H1 (cell line): ENCODE data around the gene FGFRL1. TPM values are rescaled to one million over a fixed set of nuclear protein-coding genes. Genes with fewer than 3 reads are reported as not detected.

ENCODE experiments used
- CTCF ChIA-PET: fragments of 300-600 bp; sonication (Branson Sonifier 250); formaldehyde crosslinking; loops from one replicate; lab custom pipeline; 2021; ENCODE audit not compliant: partially characterized antibody; lab: Charles Lee
- POLR2A ChIA-PET: fragments of 300-600 bp; sonication (Branson Sonifier 250); formaldehyde crosslinking; loops from one replicate; lab custom pipeline; 2021; ENCODE audit warnings: inconsistent platforms; ENCODE audit not compliant: partially characterized antibody; lab: Charles Lee
- DNase-seq, 2 experiments: peaks; one replicate each; pipeline versions ENCODE4 v3.0.0 to v3.0.0-alpha.2; 2010 to 2022; ENCODE audit warnings: low spot score in 2 of 2, low read depth in 1 of 2, mixed read lengths in 1 of 2
- FAIRE-seq: peaks from 2 replicates; lab custom pipeline; 2011; peaks lifted over from hg19 to GRCh38; lab: Jason Lieb, UNC
- H2AFZ ChIP-seq: 2 replicates; pipeline ENCODE4 v1.8.1; 2012; ENCODE audit warnings: low read length, inconsistent platforms
- H2AK5ac ChIP-seq: 2 replicates; pipeline ENCODE4 v1.6.1; 2013; ENCODE audit warnings: low read depth, low read length
- H2BK120ac ChIP-seq: replicated peaks from 2 replicates; pipeline ENCODE3; 2013; ENCODE audit warnings: low read depth, low read length, inconsistent platforms
- H2BK12ac ChIP-seq: 2 replicates; pipeline ENCODE4 v1.6.1; 2013; ENCODE audit warnings: low read depth, low read length
- H2BK15ac ChIP-seq: 2 replicates; pipeline ENCODE4 v1.6.1; 2013; ENCODE audit warnings: low read length
- H2BK20ac ChIP-seq: 2 replicates; pipeline ENCODE4 v1.6.1; 2013; ENCODE audit warnings: low read length
- H2BK5ac ChIP-seq: 2 replicates; pipeline ENCODE4 v1.6.1; 2013; ENCODE audit warnings: low read depth, low read length
- H3K14ac ChIP-seq: 2 replicates; pipeline ENCODE4 v1.6.1; 2013; ENCODE audit warnings: inconsistent platforms; ENCODE audit not compliant: insufficient read length
- H3K18ac ChIP-seq: 2 replicates; pipeline ENCODE4 v1.6.1; 2013; ENCODE audit warnings: low read length; ENCODE audit errors: extremely low read depth
- H3K23ac ChIP-seq: 2 replicates; pipeline ENCODE4 v1.6.1; 2013; ENCODE audit warnings: inconsistent platforms; ENCODE audit not compliant: insufficient read length
- H3K23me2 ChIP-seq: 2 replicates; pipeline ENCODE4 v1.6.1; 2013; ENCODE audit warnings: low read depth, low read length
- H3K27ac ChIP-seq: 2 replicates; pipeline ENCODE4 v1.6.1; 2011; ENCODE audit warnings: low read depth, low read length, inconsistent platforms
- H3K27me3 ChIP-seq, 4 experiments: replicated peaks in 1 of 4; 1 replicate in 1 of 4; 2 replicates in 3 of 4; pipeline versions ENCODE4 v1.6.1 to v1.8.1; 2011 to 2013; ENCODE audit warnings: low read length in 3 of 4, mild to moderate bottlenecking in 3 of 4, inconsistent platforms in 2 of 4, mixed read lengths in 2 of 4, moderate library complexity in 1 of 4; ENCODE audit not compliant: control insufficient read depth in 3 of 4, insufficient read depth in 3 of 4; ENCODE audit errors: extremely low read depth in 1 of 4
- H3K36me3 ChIP-seq, 4 experiments: 2 replicates each; pipeline versions ENCODE4 v1.6.1 to v1.8.1; 2011 to 2013; ENCODE audit warnings: mild to moderate bottlenecking in 4 of 4, low read length in 3 of 4, moderate library complexity in 2 of 4, control low read depth in 1 of 4, inconsistent platforms in 1 of 4; ENCODE audit not compliant: insufficient read depth in 4 of 4, control insufficient read depth in 2 of 4
- H3K4ac ChIP-seq: replicated peaks from 2 replicates; pipeline ENCODE3; 2013; ENCODE audit warnings: low read length, low read depth, mixed read lengths, inconsistent platforms; ENCODE audit not compliant: insufficient read length
- H3K4me1 ChIP-seq, 4 experiments: replicated peaks in 1 of 4; 1 replicate in 1 of 4; 2 replicates in 3 of 4; pipeline versions ENCODE4 v1.6.1 to v1.8.1; 2011 to 2013; ENCODE audit warnings: low read length in 3 of 4, inconsistent platforms in 2 of 4, mixed read lengths in 1 of 4; ENCODE audit not compliant: insufficient read depth in 4 of 4, control insufficient read depth in 3 of 4
- H3K4me2 ChIP-seq, 2 experiments: 2 replicates each; pipeline versions ENCODE4 v1.6.1 to v1.8.1; 2011 to 2013; ENCODE audit warnings: low read depth in 2 of 2, low read length in 2 of 2, control low read depth in 1 of 2, inconsistent platforms in 1 of 2, mild to moderate bottlenecking in 1 of 2; ENCODE audit not compliant: insufficient read depth in 1 of 2
- H3K4me3 ChIP-seq, 4 experiments: fragments of 200-600, 300-600 bp in 1 of 4; sonication (generic), shearing (Covaris generic), sonication (Bioruptor Twin) in 1 of 4; 2 replicates each; pipeline versions ENCODE4 v1.5.1 to v1.8.1; 2011 to 2016; ENCODE audit warnings: low read length in 4 of 4, low read depth in 3 of 4, control low read depth in 2 of 4, inconsistent platforms in 2 of 4, mild to moderate bottlenecking in 2 of 4, mixed read lengths in 1 of 4, moderate library complexity in 1 of 4; ENCODE audit not compliant: insufficient read depth in 2 of 4; ENCODE audit errors: extremely low read depth in 1 of 4
- H3K56ac ChIP-seq: replicated peaks from 2 replicates; pipeline ENCODE3; 2013; ENCODE audit warnings: low read depth, mild to moderate bottlenecking, mixed read lengths, low read length, inconsistent platforms; ENCODE audit not compliant: insufficient read length
- H3K79me1 ChIP-seq: 2 replicates; pipeline ENCODE4 v1.6.1; 2013; ENCODE audit warnings: low read depth, low read length, control low read depth
- H3K79me2 ChIP-seq, 2 experiments: 2 replicates each; pipeline versions ENCODE4 v1.6.1 to v1.8.1; 2012 to 2013; ENCODE audit warnings: low read length in 2 of 2, mild to moderate bottlenecking in 2 of 2, inconsistent platforms in 1 of 2; ENCODE audit not compliant: insufficient read depth in 2 of 2, control insufficient read depth in 1 of 2
- H3K9ac ChIP-seq, 4 experiments: replicated peaks in 1 of 4; 1 replicate in 1 of 4; 2 replicates in 3 of 4; pipeline versions ENCODE4 v1.6.1 to v1.8.1; 2011 to 2013; ENCODE audit warnings: low read depth in 3 of 4, low read length in 3 of 4, control low read depth in 2 of 4, mild to moderate bottlenecking in 2 of 4, moderate library complexity in 2 of 4, inconsistent platforms in 1 of 4; ENCODE audit errors: extremely low read depth in 1 of 4
- H3K9me3 ChIP-seq, 2 experiments: 2 replicates each; pipeline versions ENCODE4 v1.6.1 to v1.8.1; 2012 to 2013; ENCODE audit warnings: mild to moderate bottlenecking in 2 of 2, moderate library complexity in 2 of 2, control low read depth in 1 of 2, inconsistent platforms in 1 of 2, low read depth in 1 of 2, low read length in 1 of 2, mixed read lengths in 1 of 2; ENCODE audit not compliant: insufficient read depth in 2 of 2
- H4K20me1 ChIP-seq, 2 experiments: replicated peaks in 1 of 2; 2 replicates each; pipeline versions ENCODE3 to v1.8.1; 2011 to 2013; ENCODE audit warnings: inconsistent platforms in 2 of 2, low read length in 2 of 2, mild to moderate bottlenecking in 1 of 2; ENCODE audit not compliant: insufficient read depth in 2 of 2, control insufficient read depth in 1 of 2
- H4K5ac ChIP-seq: 2 replicates; pipeline ENCODE4 v1.6.1; 2013; ENCODE audit warnings: low read length, low read depth, mixed read lengths, inconsistent platforms; ENCODE audit not compliant: insufficient read length
- H4K8ac ChIP-seq: 2 replicates; pipeline ENCODE4 v1.8.0; 2013; ENCODE audit warnings: mild to moderate bottlenecking, moderate library complexity, low read length, inconsistent platforms; ENCODE audit not compliant: insufficient read depth; ENCODE audit errors: extremely low read depth
- H4K91ac ChIP-seq: replicated peaks from 2 replicates; pipeline ENCODE3; 2013; ENCODE audit warnings: low read length, mixed read lengths, inconsistent platforms; ENCODE audit not compliant: insufficient read length
- ASH2L ChIP-seq: fragments of 200-600, 300-600 bp; sonication (generic); IDR thresholded peaks from one replicate; pipeline ENCODE4 v1.7.1; 2017; ENCODE audit warnings: low read length
- BACH1 ChIP-seq: IDR thresholded peaks from 2 replicates; pipeline ENCODE4 v1.6.1; 2012; ENCODE audit warnings: low read length, improper control_type of control experiment
- EGR1 ChIP-seq: IDR thresholded peaks from 2 replicates; pipeline ENCODE4 v1.6.1; 2011; ENCODE audit warnings: low read depth, low read length, borderline replicate concordance
- EP300 ChIP-seq, 2 experiments: IDR thresholded peaks; 1 replicate in 1 of 2; 2 replicates in 1 of 2; pipeline ENCODE4 v1.6.1; 2011 to 2012; ENCODE audit warnings: low read depth in 2 of 2, low read length in 2 of 2, mild to moderate bottlenecking in 2 of 2, borderline replicate concordance in 1 of 2, inconsistent platforms in 1 of 2, moderate library complexity in 1 of 2
- EZH2 ChIP-seq: fragments of 200-600 bp; sonication (generic); IDR thresholded peaks from 2 replicates; pipeline ENCODE4 v1.7.1; 2012; ENCODE audit warnings: low read depth, mild to moderate bottlenecking, moderate library complexity, low read length, inconsistent platforms; ENCODE audit not compliant: severe bottlenecking
- GABPA ChIP-seq: IDR thresholded peaks from 2 replicates; pipeline ENCODE4 v1.6.1; 2011; ENCODE audit warnings: mild to moderate bottlenecking, low read length, moderate library complexity, borderline replicate concordance; ENCODE audit not compliant: insufficient read depth
- MAFK ChIP-seq: IDR thresholded peaks from 2 replicates; pipeline ENCODE4 v1.6.1; 2012; ENCODE audit warnings: low read depth, mild to moderate bottlenecking, improper control_type of control experiment, low read length
- POLR2A ChIP-seq, 2 experiments: IDR thresholded peaks; 1 replicate in 1 of 2; 2 replicates in 1 of 2; pipeline ENCODE4 v1.6.1; 2011; ENCODE audit warnings: low read depth in 2 of 2, low read length in 2 of 2, mild to moderate bottlenecking in 2 of 2; ENCODE audit errors: control extremely low read depth in 1 of 2
- RXRA ChIP-seq: IDR thresholded peaks from 2 replicates; pipeline ENCODE4 v1.6.1; 2011; ENCODE audit warnings: low read depth, mild to moderate bottlenecking, low read length, moderate library complexity; ENCODE audit not compliant: insufficient read depth
- SP2 ChIP-seq: IDR thresholded peaks from 2 replicates; pipeline ENCODE4 v1.6.1; 2012; ENCODE audit warnings: mild to moderate bottlenecking, low read length, inconsistent platforms
- SUZ12 ChIP-seq: fragments of 200-600 bp; sonication (generic); IDR thresholded peaks from 2 replicates; pipeline ENCODE4 v1.6.1; 2012; ENCODE audit warnings: mild to moderate bottlenecking, inconsistent platforms, low read length, moderate library complexity, mixed read lengths
- TEAD4 ChIP-seq: IDR thresholded peaks from 2 replicates; pipeline ENCODE4 v1.6.1; 2012; ENCODE audit warnings: low read depth, low read length, inconsistent platforms, mixed read lengths
- YY1 ChIP-seq: IDR thresholded peaks from 2 replicates; pipeline ENCODE4 v1.6.1; 2011; ENCODE audit warnings: low read depth, mild to moderate bottlenecking, low read length
- WGBS, 2 experiments: shearing (Covaris generic) in 1 of 2; methylation state at CpG; one replicate each; pipeline versions ENCODE4 v1.1.6 to v1.1.7; 2013 to 2015; ENCODE audit warnings: low lambda C conversion rate in 2 of 2, mixed read lengths in 2 of 2, inconsistent platforms in 1 of 2, low coverage in 1 of 2, missing lambda C conversion rate in 1 of 2; ENCODE audit not compliant: insufficient replicate concordance in 2 of 2, insufficient coverage in 1 of 2, insufficient read length in 1 of 2; ENCODE audit errors: extremely low coverage in 1 of 2, missing lambda C conversion rate in 1 of 2; 5-methylcytosine and 5-hydroxymethylcytosine counted together
- polyA plus RNA-seq, 7 experiments: library from polyadenylated mRNA; depleted of rRNA in 3 of 7; stranded (reverse) in 5 of 7; unstranded in 2 of 7; fragments of >200 nt in 5 of 7; fragments of 200-250 nt in 2 of 7; gene quantifications; 1 replicate in 5 of 7; 2 replicates in 1 of 7; 4 replicates in 1 of 7; pipeline versions ENCODE4 v1.2.1 to v1.2.3, GENCODE V29; 2011 to 2013; ENCODE audit warnings: missing spikeins in 2 of 7, mixed read lengths in 2 of 7
- total RNA-seq: library from RNA; stranded (reverse); fragmentation: NEBNext Ultra II Directional; extraction: Animal tissue kit (Norgen Biotek cat#: 25700); gene quantifications from 2 replicates; pipeline ENCODE4 v1.2.1, GENCODE V29; 2021
- TF ChIP-seq, protein P1 (sequence below): IDR thresholded peaks from 2 replicates; pipeline ENCODE4 v1.6.1; 2012; ENCODE audit warnings: inconsistent platforms

Gene FGFRL1
- total and polyA plus RNA-seq, 2 of the 8 experiments (the other 6 are each of a cell fraction or from before 2014, with no cell fraction given), result 18.9 to 34.6 TPM

DNA sequence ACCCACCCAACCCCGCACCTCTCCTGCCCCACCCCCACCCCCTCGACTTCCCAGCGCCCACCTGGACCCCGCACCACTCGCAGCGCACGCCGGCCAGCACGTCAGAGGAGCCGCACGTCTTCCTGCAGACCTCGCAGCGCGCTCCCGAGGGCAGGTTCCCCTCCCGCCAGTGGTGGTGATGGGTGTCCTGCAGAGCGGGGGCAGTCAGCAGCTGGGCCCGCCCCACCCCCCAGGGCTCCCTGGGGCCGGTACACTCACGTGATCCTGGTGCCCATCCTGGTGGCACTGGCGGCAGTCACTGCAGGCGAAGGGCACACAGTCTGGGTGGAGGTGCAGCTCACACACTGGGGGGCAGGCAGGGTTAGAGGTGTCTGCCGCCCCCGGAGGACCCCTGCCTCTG lies 43.2 kb upstream of the FGFRL1 start:
- H2AK5ac ChIP-seq, result no peak overlapping the region
- peaks cover 12% of the 10 kb centered on the region; the same call in 1 of the 2 replicates for H3K23me2 ChIP-seq
- peak overlapping the region in 2 of 4 experiments; percentile 25 to 45; a peak in 3 of 8 replicates for H3K4me3 ChIP-seq
- H3K36me3 ChIP-seq, result no peaks in the 10 kb centered on the region
- FAIRE-seq (no peak), DNase-seq (no peak)
- peaks cover 6 to 21% of the 10 kb centered on the region in 2 experiments for H4K20me1 ChIP-seq
- peaks cover 0 to 9% (median 4%) of the 10 kb centered on the region in 4 experiments; a peak in 3 of 7 replicates for H3K4me1 ChIP-seq
- H3K27me3 ChIP-seq, result peaks cover 9 to 42% (median 29%) of the 10 kb centered on the region in 4 experiments; a peak in 6 of 7 replicates
- H3K18ac ChIP-seq, result no peak overlapping the region; the same call in 1 of the 2 replicates
- CTCF ChIA-PET, result interaction anchor here (1.1 to 1.4 kb wide), 2 partner anchors 9 to 19 kb away, joined by 4 read pairs; partner anchors contain the start of gene IDUA
- no peak overlapping the region for H4K5ac ChIP-seq
- WGBS, 2 experiments, result 36% methylated on average over 11 of the region's 24 CpGs; no CpG with 5 or more reads in 1 of the 2 experiments
- no peak overlapping the region for H2BK12ac ChIP-seq
- no peaks in the 10 kb centered on the region for H3K79me2 ChIP-seq
- no peak overlapping the region for H3K14ac ChIP-seq
- H2BK20ac ChIP-seq, result no peak overlapping the region; the same call in 1 of the 2 replicates
- no peaks in the 10 kb centered on the region for H3K79me1 ChIP-seq
- H3K23ac ChIP-seq, result no peak overlapping the region
- H2BK5ac ChIP-seq, result no peak overlapping the region
- no peak overlapping the region for H2BK120ac ChIP-seq
- no peak overlapping the region for H3K27ac ChIP-seq
- H4K91ac ChIP-seq, result no peak overlapping the region
- no peak overlapping the region for H4K8ac ChIP-seq
- H2AFZ ChIP-seq, result no peak overlapping the region
- H3K9me3 ChIP-seq, result no peaks in the 10 kb centered on the region
- POLR2A ChIA-PET, result interaction anchor here (0.7 to 1.3 kb wide), 3 partner anchors 8 to 281 kb away, joined by 3 to 4 read pairs (median 3); partner anchors contain the start of genes GAK and TMEM175
- no peak overlapping the region for H3K4ac ChIP-seq
- no peak overlapping the region for H3K9ac ChIP-seq
- H3K56ac ChIP-seq, result no peak overlapping the region
- no peak overlapping the region for H2BK15ac ChIP-seq
- H3K4me2 ChIP-seq, result peak overlapping the region; percentile 61 to 73
- TF ChIP-seq GABPA (no peak), SP2 (no peak), SUZ12 (no peak), EP300 (IDR thresholded peaks at IDR 0.05; ENCODE audit: borderline replicate concordance in 1 of 2, low read depth in 2 of 2, low read length in 2 of 2) (no peak), ASH2L (no peak), YY1 (no peak), POLR2A (IDR thresholded peaks at IDR 0.05; ENCODE audit: control extremely low read depth in 1 of 2, low read depth in 2 of 2, low read length in 2 of 2) (no peak), EZH2 (no peak), TEAD4 (no peak), BACH1 (no peak), EGR1 (no peak), MAFK (no peak), RXRA (no peak)
- TF ChIP-seq, protein P1, sequence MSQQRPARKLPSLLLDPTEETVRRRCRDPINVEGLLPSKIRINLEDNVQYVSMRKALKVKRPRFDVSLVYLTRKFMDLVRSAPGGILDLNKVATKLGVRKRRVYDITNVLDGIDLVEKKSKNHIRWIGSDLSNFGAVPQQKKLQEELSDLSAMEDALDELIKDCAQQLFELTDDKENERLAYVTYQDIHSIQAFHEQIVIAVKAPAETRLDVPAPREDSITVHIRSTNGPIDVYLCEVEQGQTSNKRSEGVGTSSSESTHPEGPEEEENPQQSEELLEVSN, result no peak
